HUES6 (cell line): ENCODE measurements around the gene TNS4.

Experiments
- H3K27ac ChIP-seq: 2 replicates; pipeline ENCODE4 v1.7.0; 2013; ENCODE audit warnings: low read depth, mild to moderate bottlenecking, low read length, inconsistent platforms
- H3K27me3 ChIP-seq: 2 replicates; pipeline ENCODE4 v1.6.1; 2013; ENCODE audit warnings: low read length; ENCODE audit not compliant: control insufficient read depth, insufficient read depth
- H3K36me3 ChIP-seq: 2 replicates; pipeline ENCODE4 v1.6.1; 2013; ENCODE audit warnings: low read length; ENCODE audit not compliant: control insufficient read depth, insufficient read depth
- H3K4me1 ChIP-seq: 2 replicates; pipeline ENCODE4 v1.6.1; 2013; ENCODE audit warnings: low read length; ENCODE audit not compliant: control insufficient read depth, insufficient read depth
- H3K4me3 ChIP-seq: 2 replicates; pipeline ENCODE4 v1.5.1; 2013; ENCODE audit warnings: low read depth, low read length
- H3K9ac ChIP-seq: one replicate; pipeline ENCODE4 v1.6.1; 2013; ENCODE audit warnings: mild to moderate bottlenecking, low read length
- H3K9me3 ChIP-seq: 2 replicates; pipeline ENCODE4 v1.6.1; 2013; ENCODE audit warnings: low read depth, low read length; ENCODE audit not compliant: control insufficient read depth, insufficient read depth

The TNS4 gene

DNA sequence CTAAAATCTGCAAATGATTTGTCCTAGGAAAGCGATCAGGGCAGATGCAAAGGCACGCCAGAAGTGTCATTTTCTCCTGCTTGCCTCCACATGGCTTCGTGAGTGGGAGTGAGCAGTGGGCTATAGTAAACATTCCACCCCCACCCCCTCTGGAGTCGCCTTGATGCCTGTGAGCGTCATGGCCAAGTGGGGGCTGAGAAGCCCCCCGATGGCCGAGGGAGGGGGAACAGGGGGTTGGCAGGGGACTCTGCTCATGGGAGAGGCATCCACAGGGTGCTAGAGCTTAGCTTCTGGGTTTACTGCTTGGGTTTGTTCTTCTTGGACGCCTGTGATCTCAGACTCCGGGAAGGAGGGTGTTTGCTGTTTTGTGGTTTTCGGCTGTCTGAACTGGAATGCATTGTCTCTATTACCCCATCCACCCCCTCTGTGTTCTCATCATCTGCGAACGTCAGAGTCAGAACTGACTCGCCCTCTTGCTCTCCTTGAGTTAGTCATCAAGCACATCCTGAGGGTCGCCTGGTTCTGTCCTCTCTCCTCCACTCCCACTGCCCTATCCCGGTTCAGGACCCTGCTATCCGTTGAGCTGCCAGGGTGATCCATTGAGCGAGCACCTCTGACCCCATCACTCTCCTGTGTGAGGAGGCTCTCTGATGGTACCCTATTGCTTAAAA lies 15.4 kb downstream of the TNS4 start:
- H3K27ac ChIP-seq: no peak overlapping the region

DNA sequence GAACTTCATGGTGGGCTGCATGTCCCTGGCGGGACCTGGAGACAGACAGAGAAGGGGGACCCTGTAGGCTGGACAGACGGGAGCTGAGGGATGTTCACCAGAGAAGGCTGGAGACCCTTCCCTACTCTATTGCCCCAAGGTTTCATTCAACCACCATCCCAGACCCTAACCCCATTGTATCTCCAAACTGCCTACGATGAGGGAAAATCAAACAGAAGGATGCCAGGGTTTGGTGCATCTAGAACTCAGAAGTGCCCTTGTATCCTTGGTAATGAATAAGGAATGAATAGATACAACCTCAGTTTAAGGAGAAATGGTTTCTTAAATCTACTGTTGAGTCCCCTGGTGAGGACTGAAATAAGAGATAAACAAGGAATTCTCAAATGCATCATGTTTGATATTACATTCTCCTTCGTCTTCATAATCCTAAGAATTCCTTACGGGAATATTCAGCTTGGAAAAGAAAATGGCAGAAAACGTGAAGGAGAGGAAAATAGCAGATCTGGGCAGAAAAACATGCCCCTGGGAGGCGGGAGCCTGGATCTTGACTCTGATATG lies 16.4 kb downstream of the TNS4 start:
- no peak overlapping the region for H3K4me3 ChIP-seq
- no peak overlapping the region for H3K9ac ChIP-seq
- H3K4me1 ChIP-seq: peaks cover 58% of the 10 kb centered on the region
- H3K27me3 ChIP-seq: no peaks in the 10 kb centered on the region
- H3K36me3 ChIP-seq: no peaks in the 10 kb centered on the region; the same call in 1 of the 2 replicates
- H3K27ac ChIP-seq: no peak overlapping the region
- H3K9me3 ChIP-seq: no peaks in the 10 kb centered on the region

More for the DNA sequence above, 15.4 kb downstream of the TNS4 start:
- H3K9me3 ChIP-seq: no peaks in the 10 kb centered on the region
- no peaks in the 10 kb centered on the region; the same call in 1 of the 2 replicates for H3K36me3 ChIP-seq
- peaks cover 58% of the 10 kb centered on the region for H3K4me1 ChIP-seq
- no peak overlapping the region for H3K9ac ChIP-seq
- no peaks in the 10 kb centered on the region for H3K27me3 ChIP-seq
- H3K4me3 ChIP-seq: no peak overlapping the region

DNA sequence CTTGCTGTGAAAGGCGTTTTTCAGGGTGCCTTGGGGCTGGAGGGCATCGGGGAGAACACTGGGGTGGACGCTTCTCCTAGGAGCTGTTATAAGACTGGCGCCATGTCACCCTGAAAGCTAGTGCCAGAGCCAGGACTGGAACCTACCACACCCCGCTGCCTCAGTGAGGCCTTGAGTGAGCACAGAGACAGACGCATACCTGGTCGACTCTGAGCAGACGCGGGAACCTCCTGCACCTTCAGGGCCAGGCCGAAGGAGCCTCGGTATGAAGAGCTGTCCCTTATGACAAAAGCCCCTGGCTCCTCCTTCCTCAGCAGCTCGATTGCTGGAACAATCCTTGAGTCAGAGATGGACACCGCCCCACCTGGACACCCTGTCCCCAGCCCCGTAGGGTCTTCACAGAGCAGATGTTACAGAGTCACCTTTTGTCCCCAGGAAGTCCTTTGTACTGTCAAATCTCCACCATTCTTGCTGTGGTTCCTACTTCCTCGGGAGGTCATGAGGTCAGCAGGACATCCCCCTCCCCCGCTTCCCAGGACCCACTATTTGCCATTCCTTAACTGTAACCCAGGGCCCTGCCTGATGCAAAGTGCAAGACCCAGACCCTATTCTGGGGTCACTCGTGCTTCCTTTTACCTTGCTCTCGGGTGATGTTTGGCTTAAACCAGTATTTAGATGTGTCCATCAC lies 17.0 kb downstream of the TNS4 start:
- Histone ChIP-seq H3K27me3 (no peaks in the 10 kb centered on the region), H3K4me1 (peaks cover 60% of the 10 kb centered on the region), H3K27ac (no peak overlapping the region), H3K36me3 (no peaks in the 10 kb centered on the region; the same call in 1 of the 2 replicates), H3K4me3 (no peak overlapping the region), H3K9me3 (no peaks in the 10 kb centered on the region), H3K9ac (peak overlapping the region; percentile 51)

DNA sequence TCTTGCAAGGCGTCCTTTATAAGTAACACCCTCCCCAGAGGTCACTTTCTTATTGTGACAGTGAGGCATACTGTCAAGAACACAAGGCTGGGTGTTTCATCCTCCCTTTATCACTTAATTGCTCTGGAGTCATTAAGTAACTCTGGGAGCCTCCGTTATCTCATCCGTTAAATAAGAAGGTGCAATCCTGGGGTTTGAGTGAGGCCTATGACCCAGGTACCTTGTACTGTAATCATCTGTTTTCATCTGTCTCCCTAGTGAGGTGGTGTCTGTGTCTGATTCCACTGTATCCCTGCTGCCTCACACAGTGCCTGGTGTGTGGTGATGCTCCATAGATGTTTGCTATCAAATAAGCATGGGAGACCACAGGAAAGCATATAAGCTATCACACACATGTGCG lies 17.7 kb downstream of the TNS4 start:
- Histone ChIP-seq H3K9me3 (no peaks in the 10 kb centered on the region), H3K27me3 (no peaks in the 10 kb centered on the region), H3K27ac (no peak overlapping the region), H3K36me3 (no peaks in the 10 kb centered on the region; the same call in 1 of the 2 replicates), H3K4me3 (no peak overlapping the region), H3K9ac (peak overlapping the region; percentile 51), H3K4me1 (peaks cover 58% of the 10 kb centered on the region)

DNA sequence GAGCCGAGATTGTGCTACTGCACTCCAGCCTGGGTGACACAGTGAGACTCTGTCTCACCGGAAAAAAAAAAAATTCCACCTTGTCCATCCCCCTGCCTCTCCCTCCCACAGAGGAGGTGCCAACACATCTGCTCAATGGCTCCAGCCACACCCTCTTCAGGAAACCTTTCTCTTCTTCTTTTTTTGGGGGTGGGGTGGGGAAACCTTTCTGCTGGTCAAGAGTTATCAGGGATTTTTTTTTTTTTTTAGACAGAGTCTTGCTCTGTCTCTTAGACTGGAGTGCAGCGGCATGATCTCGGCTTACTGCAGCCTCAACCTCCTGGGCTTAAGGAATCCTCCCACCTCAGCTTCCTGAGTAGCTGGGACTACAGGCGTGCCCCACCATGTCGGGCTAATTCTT lies 18.7 kb downstream of the TNS4 start:
- Histone ChIP-seq H3K4me1 (peaks cover 56% of the 10 kb centered on the region), H3K9ac (no peak overlapping the region), H3K27ac (no peak overlapping the region; the same call in 1 of the 2 replicates), H3K9me3 (no peaks in the 10 kb centered on the region), H3K27me3 (no peaks in the 10 kb centered on the region), H3K4me3 (no peak overlapping the region), H3K36me3 (no peaks in the 10 kb centered on the region; the same call in 1 of the 2 replicates)

DNA sequence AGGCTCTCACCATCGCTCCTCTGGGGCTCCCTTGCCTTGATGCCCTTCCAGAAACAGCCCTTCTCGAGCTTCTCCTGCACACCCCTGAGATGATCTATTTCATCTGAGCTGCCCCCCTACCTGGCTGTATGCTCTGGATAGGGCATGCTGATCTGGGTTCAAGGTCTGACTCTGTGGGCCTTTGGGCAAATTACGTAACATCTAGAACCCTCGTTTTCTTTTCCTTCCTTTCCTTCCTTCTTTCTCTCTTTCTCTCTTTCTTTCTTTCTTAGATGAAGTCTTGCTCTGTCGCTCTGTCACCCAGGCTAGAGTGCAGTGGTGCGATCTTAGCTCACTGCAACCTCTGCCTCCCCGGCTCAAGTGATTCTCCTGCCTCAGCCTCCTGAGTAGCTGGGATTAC lies 20.3 kb downstream of the TNS4 start:
- no peaks in the 10 kb centered on the region for H3K36me3 ChIP-seq
- H3K4me1 ChIP-seq: peaks cover 48% of the 10 kb centered on the region
- peak overlapping the region; percentile 41 for H3K9ac ChIP-seq
- H3K27me3 ChIP-seq: no peaks in the 10 kb centered on the region
- H3K27ac ChIP-seq: no peak overlapping the region; the same call in 1 of the 2 replicates
- no peak overlapping the region for H3K4me3 ChIP-seq
- no peaks in the 10 kb centered on the region for H3K9me3 ChIP-seq

DNA sequence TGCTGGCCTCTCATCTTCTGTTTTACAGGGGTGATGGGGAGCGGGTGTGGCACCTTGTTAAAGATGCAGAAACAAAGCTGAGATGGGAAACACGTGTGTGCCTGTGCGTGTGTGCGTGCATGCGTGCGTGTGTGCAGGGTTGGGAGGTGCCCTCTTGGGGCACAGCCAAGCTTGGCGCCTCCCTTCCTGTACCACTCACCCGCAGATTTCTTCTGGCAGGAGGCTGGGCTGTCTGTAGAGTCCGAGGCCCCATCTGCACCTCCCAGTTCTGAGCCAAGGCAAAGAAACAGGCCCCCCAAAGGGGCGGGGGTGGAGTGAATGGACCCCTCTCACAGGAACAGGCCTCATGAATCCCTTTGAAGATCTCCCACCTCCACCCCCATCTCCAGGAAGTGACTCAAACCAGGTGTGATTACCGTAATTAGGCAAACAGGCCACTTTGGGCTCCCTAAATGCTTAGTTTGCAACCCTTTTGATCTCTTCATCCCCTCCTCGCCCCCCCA lies 20.9 kb downstream of the TNS4 start:
- peak overlapping the region; percentile 32; the same call in 1 of the 2 replicates for H3K27ac ChIP-seq

DNA sequence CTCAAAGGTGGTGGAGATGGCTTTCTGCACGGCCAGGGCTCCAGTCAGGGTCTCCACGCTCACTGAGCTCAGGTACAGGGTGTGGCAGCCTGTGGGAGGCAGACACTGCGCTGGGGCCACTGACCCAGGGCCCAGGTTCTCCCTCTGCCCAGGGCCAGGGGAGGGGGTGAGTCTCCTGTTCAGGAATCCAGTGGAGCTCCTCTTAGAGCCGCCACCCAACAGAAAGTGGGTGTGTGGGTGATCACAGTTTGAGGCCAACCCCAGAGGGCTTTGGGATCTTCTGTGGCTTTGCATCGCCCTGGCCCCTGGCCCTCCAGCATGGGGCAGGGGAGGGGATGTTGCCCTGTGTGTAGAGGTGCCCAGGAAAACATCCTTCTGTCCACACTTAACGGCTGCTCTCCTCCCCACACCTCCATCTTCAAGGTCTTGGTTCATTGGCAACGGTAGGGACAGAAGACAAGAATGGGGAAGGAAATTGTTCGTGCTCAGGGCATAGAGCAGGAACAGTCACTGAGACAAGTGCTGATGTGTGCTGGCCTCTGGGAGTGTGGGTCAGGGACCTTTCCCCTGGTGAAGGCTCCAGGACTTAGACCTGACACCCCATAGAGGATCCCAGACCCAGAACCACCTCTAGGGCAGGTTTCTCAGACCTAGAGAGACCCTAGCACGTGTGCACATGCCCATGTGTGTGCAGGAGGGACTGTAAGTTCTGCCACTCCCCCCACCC lies 21.5 kb downstream of the TNS4 start:
- Histone ChIP-seq H3K4me1 (peaks cover 46% of the 10 kb centered on the region), H3K4me3 (no peak overlapping the region), H3K27ac (peak overlapping the region; percentile 32; the same call in 1 of the 2 replicates), H3K36me3 (no peaks in the 10 kb centered on the region), H3K27me3 (no peaks in the 10 kb centered on the region), H3K9ac (peak overlapping the region; percentile 28), H3K9me3 (no peaks in the 10 kb centered on the region)

More for the DNA sequence above, 20.9 kb downstream of the TNS4 start:
- H3K36me3 ChIP-seq: no peaks in the 10 kb centered on the region
- H3K27me3 ChIP-seq: no peaks in the 10 kb centered on the region
- H3K9ac ChIP-seq: peak overlapping the region; percentile 32
- no peak overlapping the region for H3K4me3 ChIP-seq
- H3K4me1 ChIP-seq: peaks cover 47% of the 10 kb centered on the region
- no peaks in the 10 kb centered on the region for H3K9me3 ChIP-seq

DNA sequence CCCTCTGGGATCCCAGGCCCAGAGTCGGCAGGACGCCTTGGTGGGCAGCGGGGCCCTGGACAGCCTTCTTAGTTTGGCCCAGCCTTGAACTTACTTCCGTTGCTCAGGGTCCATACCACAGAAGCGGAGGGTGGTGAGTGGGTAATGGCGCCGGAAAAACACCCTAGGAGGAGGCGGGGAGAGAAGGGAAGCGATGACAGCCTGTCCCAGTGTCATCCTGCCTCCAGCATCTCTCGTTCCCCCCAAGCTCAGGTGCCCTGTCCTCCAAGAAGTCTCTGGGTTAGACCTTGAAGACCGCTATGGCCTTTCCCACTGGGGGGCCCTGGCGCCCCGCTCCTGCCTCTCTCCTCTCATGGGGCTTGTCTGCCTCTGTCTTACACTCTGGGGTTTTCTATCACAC lies 22.9 kb downstream of the TNS4 start:
- no peak overlapping the region for H3K9ac ChIP-seq
- no peaks in the 10 kb centered on the region for H3K36me3 ChIP-seq
- H3K27me3 ChIP-seq: no peaks in the 10 kb centered on the region
- H3K9me3 ChIP-seq: no peaks in the 10 kb centered on the region
- peaks cover 47% of the 10 kb centered on the region for H3K4me1 ChIP-seq
- H3K27ac ChIP-seq: no peak overlapping the region
- no peak overlapping the region for H3K4me3 ChIP-seq

DNA sequence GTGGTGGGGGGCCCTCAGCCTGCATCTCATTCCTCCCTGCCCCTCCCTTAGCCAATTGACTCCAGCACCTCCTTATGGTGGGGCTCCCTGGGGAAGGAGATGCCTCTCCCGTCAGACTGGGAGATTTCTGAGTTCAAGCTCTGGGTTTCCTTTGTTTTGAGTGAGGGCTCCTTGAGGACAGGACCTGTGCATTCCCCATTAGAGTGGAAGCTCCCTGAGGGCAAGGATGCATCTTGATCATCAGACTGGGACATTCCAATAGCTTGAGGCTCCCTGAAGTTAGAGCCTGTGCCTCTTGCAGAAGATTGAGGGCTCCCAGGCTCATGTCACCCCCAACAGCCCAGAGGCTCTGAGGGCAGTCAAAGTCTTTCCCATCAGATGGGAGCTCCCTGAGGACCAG lies 23.6 kb downstream of the TNS4 start:
- Histone ChIP-seq H3K9me3 (no peaks in the 10 kb centered on the region; the same call in 1 of the 2 replicates), H3K4me1 (peaks cover 54% of the 10 kb centered on the region), H3K27me3 (no peaks in the 10 kb centered on the region), H3K4me3 (no peak overlapping the region), H3K27ac (no peak overlapping the region), H3K9ac (no peak overlapping the region), H3K36me3 (no peaks in the 10 kb centered on the region)
